Naive thymus-derived CD4-positive, alpha-beta T cell (primary cell): ENCODE results near the gene NFATC3. TPM values are rescaled to one million over a fixed set of nuclear protein-coding genes. Genes with fewer than 3 reads are reported as not detected.

Experiments
- ATAC-seq: fragments of 150-1000 bp; cut with Tn5 transposase; 2 replicates; pipeline ENCODE4 v1.10.0; 2021; ENCODE audit warnings: mild to moderate bottlenecking, moderate library complexity
- CTCF ChIA-PET: fragments of 350-600 bp; sonication (Branson Sonifier 250); formaldehyde crosslinking; loops from one replicate; lab custom pipeline; 2021; ENCODE audit warnings: antibody characterized with exemption; lab: Charles Lee
- POLR2A ChIA-PET: fragments of 350-600 bp; sonication (Branson Sonifier 250); formaldehyde crosslinking; loops from one replicate; lab custom pipeline; 2021; ENCODE audit warnings: antibody characterized with exemption, inconsistent platforms; lab: Charles Lee
- DNase-seq, 9 donors: peaks; one replicate each; pipeline versions ENCODE4 v3.0.0 to v3.0.0-alpha.2; 2020 to 2022; ENCODE audit warnings: mixed read lengths in 1 of 9
- H3K27ac ChIP-seq: one replicate; pipeline ENCODE4 v1.7.0; 2013; ENCODE audit warnings: mild to moderate bottlenecking, low read depth, low read length, moderate library complexity
- H3K27me3 ChIP-seq, 2 donors: one replicate each; pipeline ENCODE4 v1.7.0; 2013; ENCODE audit warnings: low read length in 2 of 2, mild to moderate bottlenecking in 2 of 2, moderate library complexity in 2 of 2; ENCODE audit not compliant: control insufficient read depth in 2 of 2, insufficient read depth in 2 of 2
- H3K36me3 ChIP-seq, 3 experiments: 1 replicate in 2 of 3; 2 replicates in 1 of 3; pipeline ENCODE4 v1.7.0; 2013; ENCODE audit warnings: low read length in 3 of 3, mild to moderate bottlenecking in 3 of 3, moderate library complexity in 1 of 3; ENCODE audit not compliant: insufficient read depth in 3 of 3, control insufficient read depth in 2 of 3
- H3K4me1 ChIP-seq, 2 donors: one replicate each; pipeline ENCODE4 v1.7.0; 2013; ENCODE audit warnings: low read length in 2 of 2, mild to moderate bottlenecking in 2 of 2, moderate library complexity in 1 of 2; ENCODE audit not compliant: control insufficient read depth in 2 of 2, insufficient read depth in 2 of 2
- H3K4me3 ChIP-seq: 2 replicates; pipeline ENCODE4 v1.7.0; 2013; ENCODE audit warnings: mild to moderate bottlenecking, low read length
- H3K9me3 ChIP-seq, 3 experiments: 1 replicate in 2 of 3; 2 replicates in 1 of 3; pipeline ENCODE4 v1.7.0; 2013; ENCODE audit warnings: low read length in 3 of 3; ENCODE audit not compliant: control insufficient read depth in 2 of 3
- H3K27ac Mint-ChIP-seq, 9 donors: one replicate each; pipeline ENCODE4 v1.8.0; 2020 to 2022; ENCODE audit warnings: mixed read lengths in 9 of 9, mild to moderate bottlenecking in 8 of 9, moderate library complexity in 5 of 9, inconsistent platforms in 2 of 9
- H3K27me3 Mint-ChIP-seq, 5 donors: one replicate each; pipeline ENCODE4 v1.8.0; 2021 to 2022; ENCODE audit warnings: mixed read lengths in 5 of 5, mild to moderate bottlenecking in 1 of 5
- H3K36me3 Mint-ChIP-seq, 5 donors: one replicate each; pipeline ENCODE4 v1.8.0; 2020 to 2022; ENCODE audit warnings: mixed read lengths in 5 of 5, mild to moderate bottlenecking in 3 of 5, inconsistent platforms in 1 of 5
- H3K4me1 Mint-ChIP-seq, 7 donors: one replicate each; pipeline ENCODE4 v1.8.0; 2020 to 2022; ENCODE audit warnings: mixed read lengths in 7 of 7, mild to moderate bottlenecking in 3 of 7, inconsistent platforms in 1 of 7
- H3K4me3 Mint-ChIP-seq, 10 donors: one replicate each; pipeline ENCODE4 v1.8.0; 2020 to 2022; ENCODE audit warnings: mild to moderate bottlenecking in 10 of 10, mixed read lengths in 10 of 10, moderate library complexity in 6 of 10, inconsistent platforms in 2 of 10
- H3K9me3 Mint-ChIP-seq, 11 donors: one replicate each; pipeline ENCODE4 v1.8.0; 2020 to 2022; ENCODE audit warnings: mixed read lengths in 11 of 11, mild to moderate bottlenecking in 4 of 11, inconsistent platforms in 1 of 11, moderate library complexity in 1 of 11
- intact Hi-C, 2 donors: fragments of 100-400 bp; cut with micrococcal nuclease; formaldehyde crosslinking; loops; one replicate each; pipeline ENCODE4 v1.15.1; 2023
- polyA plus RNA-seq, 2 donors: library from polyadenylated mRNA; unstranded; fragments of 300-500 nt; fragmentation: Illumina TruSeq; gene quantifications; one replicate each; pipeline ENCODE4 v1.2.3, GENCODE V29; 2021
- total RNA-seq, 6 experiments: library from RNA in 5 of 6; stranded (reverse) in 5 of 6; gene quantifications; 1 replicate in 5 of 6; 2 replicates in 1 of 6; pipeline ENCODE4 v1.2.3 and lab custom pipeline; 2021 to 2026

The NFATC3 gene
- total and polyA plus RNA-seq, 7 experiments from 2014 or later = 75.8 to 151 (median 121) TPM

DNA sequence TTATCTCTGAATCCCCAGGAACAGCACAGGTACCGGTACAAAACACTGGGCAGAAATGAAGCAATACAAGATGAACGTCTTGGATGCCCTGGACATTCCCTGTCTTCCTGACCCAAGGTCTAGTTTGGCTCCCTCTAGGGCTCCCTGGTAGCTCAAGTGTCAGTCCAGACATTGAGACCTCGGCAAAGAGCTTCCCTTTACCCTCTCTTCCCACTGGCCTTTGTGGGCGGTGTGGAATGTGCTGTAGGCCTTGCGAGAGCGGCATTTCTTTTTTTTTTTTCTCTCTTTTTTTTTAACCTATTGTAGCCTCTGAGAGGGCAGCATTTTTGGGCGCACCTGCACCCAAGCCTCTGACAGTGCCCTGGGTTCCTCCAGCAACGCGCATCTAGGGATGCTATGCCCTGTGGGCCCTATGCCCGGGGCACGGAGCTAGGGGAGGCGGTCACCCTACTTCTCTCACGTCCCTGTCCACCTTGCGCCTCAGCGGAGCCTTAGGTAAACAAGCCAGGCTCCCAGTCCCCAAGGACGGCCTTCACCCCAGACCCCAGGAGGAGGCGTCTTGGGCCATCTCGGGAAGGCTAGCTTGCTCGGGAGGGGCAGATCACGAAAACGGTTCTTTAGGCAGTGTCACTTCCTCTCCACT lies 1.2 kb upstream of the NFATC3 start:
- ChIA-PET CTCF (interaction anchor here (0.5 to 6.8 kb wide), 10 partner anchors 9 to 1063 kb away, joined by 3 to 57 read pairs (median 6); no protein-coding TSS in a partner anchor), POLR2A (interaction anchor here (0.5 to 12.7 kb wide), 23 partner anchors 9 to 602 kb away, joined by 3 to 300 read pairs (median 5); partner anchors contain the start of genes ATP6V0D1, DDX28, DPEP2 and DUS2)
- Mint-ChIP-seq H3K4me1 (peaks cover 56 to 79% (median 70%) of the 10 kb centered on the region in 7 donors), H3K36me3 (peaks cover 0 to 21% (median 0%) of the 10 kb centered on the region in 5 donors), H3K27ac (peak overlapping the region; percentile 64 to 95 (median 92)), H3K9me3 (no peaks in the 10 kb centered on the region), H3K27me3 (no peaks in the 10 kb centered on the region), H3K4me3 (peak overlapping the region; percentile 82 to 97 (median 91))
- peak overlapping the region; percentile 85 for H3K27ac ChIP-seq
- H3K9me3 ChIP-seq = no peaks in the 10 kb centered on the region
- ATAC-seq (no peak), DNase-seq (no peak)
- peaks cover 63 to 67% of the 10 kb centered on the region in 2 donors for H3K4me1 ChIP-seq
- intact Hi-C loops = loop anchor here (1.0 to 10.0 kb wide), 9 partner anchors 13 to 1251 kb away; partner anchors contain the start of genes COG8 (in 1 of the 2), CTCF (in 1 of the 2), DDX28 (in 1 of the 2) and DUS2 (in 1 of the 2)
- H3K36me3 ChIP-seq = peaks cover 0 to 4% (median 0%) of the 10 kb centered on the region in 3 experiments
- H3K27me3 ChIP-seq = no peaks in the 10 kb centered on the region
- peak overlapping the region; percentile 82 for H3K4me3 ChIP-seq

DNA sequence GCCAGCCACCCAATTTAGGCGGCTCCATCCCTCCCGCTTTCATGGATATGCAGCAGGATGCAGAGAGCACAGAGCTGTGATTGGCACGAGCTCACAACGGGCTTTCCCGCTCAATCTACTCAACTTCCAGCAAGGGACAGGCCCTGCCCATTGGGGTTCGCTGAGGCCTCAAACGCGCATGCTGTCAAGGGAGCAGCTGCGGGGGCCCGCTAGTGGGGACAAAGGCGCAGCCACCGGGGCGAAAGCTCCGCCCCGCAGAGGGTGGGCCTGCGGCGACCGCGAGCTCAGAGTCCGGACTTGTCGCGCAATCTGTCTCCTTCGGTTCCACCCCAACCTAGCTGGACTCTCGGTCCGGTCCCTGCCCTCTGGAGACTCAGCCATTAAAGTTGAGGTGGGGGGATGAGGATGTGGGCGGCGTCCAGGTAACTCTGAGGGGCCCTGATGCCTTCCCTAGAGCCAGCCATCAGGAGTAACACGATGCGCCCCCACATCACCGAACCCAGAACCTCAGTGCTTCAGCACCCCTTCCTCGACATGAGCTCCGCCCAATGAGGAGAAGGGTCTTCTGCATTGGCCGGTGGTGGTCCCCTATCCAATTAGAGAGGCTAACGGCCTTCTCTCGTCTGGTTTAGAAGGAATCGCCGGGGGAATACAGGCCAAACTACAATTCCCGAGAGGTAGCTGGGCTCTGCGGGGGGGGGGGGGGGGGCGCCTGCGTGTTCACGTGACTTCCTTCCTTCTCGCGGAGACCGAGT lies 489 bp upstream of the NFATC3 start:
- ChIA-PET POLR2A (interaction anchor here (0.5 to 12.7 kb wide), 35 partner anchors 9 to 1802 kb away, joined by 3 to 300 read pairs (median 4); partner anchors contain the start of genes ATP6V0D1, DDX28, DPEP2 and DUS2), CTCF (interaction anchor here (0.5 to 6.8 kb wide), 15 partner anchors 9 to 1062 kb away, joined by 3 to 57 read pairs (median 4); partner anchors contain the start of gene DPEP2)
- no peaks in the 10 kb centered on the region for H3K9me3 ChIP-seq
- intact Hi-C loops = loop anchor here (1.0 to 10.0 kb wide), 21 partner anchors 10 to 1250 kb away; partner anchors contain the start of genes CTCF (in 2 of the 2), RANBP10 (in 2 of the 2), SLC7A6OS (in 2 of the 2) and THAP11 (in 2 of the 2)
- peaks cover 0 to 4% (median 0%) of the 10 kb centered on the region in 3 experiments for H3K36me3 ChIP-seq
- Mint-ChIP-seq H3K4me1 (peaks cover 55 to 79% (median 70%) of the 10 kb centered on the region in 7 donors), H3K27me3 (no peaks in the 10 kb centered on the region), H3K36me3 (peaks cover 0 to 22% (median 0%) of the 10 kb centered on the region in 5 donors), H3K4me3 (peak overlapping the region; percentile 82 to 97 (median 91)), H3K9me3 (no peaks in the 10 kb centered on the region), H3K27ac (peak overlapping the region; percentile 64 to 95 (median 92))
- H3K27ac ChIP-seq = peak overlapping the region; percentile 85
- peaks cover 63 to 66% of the 10 kb centered on the region in 2 donors for H3K4me1 ChIP-seq
- DNase-seq = peak; percentile 71 to 90 (median 77)
- H3K27me3 ChIP-seq = no peaks in the 10 kb centered on the region
- H3K4me3 ChIP-seq = peak overlapping the region; percentile 82
- ATAC-seq = peak; percentile 66

DNA sequence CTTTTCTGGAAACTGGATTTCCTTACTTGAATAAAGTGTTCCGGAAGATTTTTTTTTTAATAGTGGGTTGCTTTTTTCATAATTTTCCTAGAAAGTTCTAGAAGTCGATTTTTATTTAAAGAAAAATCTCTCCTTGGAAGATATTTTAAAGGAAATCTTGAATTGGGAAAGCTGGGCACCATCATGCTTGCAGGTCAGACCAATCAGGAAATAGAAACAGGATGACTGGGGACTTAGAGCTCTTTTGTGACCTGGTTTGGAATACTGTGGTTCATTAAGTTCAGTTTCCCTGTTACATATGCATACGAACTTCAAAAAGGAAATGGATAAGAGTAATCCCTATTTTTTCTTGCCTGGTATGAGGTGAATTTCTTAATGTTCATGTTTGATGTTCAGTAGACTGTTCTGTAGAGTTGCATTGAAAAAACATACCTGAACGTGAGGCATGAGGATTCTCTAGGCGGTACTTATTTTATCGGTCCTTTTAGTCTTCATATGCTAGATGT lies 1.2 kb downstream of the NFATC3 start:
- no peaks in the 10 kb centered on the region for H3K27me3 Mint-ChIP-seq
- peaks cover 63 to 79% (median 73%) of the 10 kb centered on the region in 7 donors for H3K4me1 Mint-ChIP-seq
- Histone ChIP-seq H3K9me3 (no peaks in the 10 kb centered on the region), H3K4me1 (peaks cover 63 to 68% of the 10 kb centered on the region in 2 donors), H3K27me3 (no peaks in the 10 kb centered on the region), H3K4me3 (peak overlapping the region; percentile 88), H3K36me3 (peaks cover 0 to 4% (median 0%) of the 10 kb centered on the region in 3 experiments), H3K27ac (peak overlapping the region; percentile 82)
- H3K9me3 Mint-ChIP-seq = no peaks in the 10 kb centered on the region
- POLR2A ChIA-PET = interaction anchor here (0.6 to 12.7 kb wide), 8 partner anchors 7 to 153 kb away, joined by 3 to 300 read pairs (median 6); partner anchors contain the start of gene DPEP2
- peak overlapping the region; percentile 71 to 97 (median 85) for H3K27ac Mint-ChIP-seq
- peak overlapping the region; percentile 82 to 97 (median 92) for H3K4me3 Mint-ChIP-seq
- peaks cover 0 to 19% (median 0%) of the 10 kb centered on the region in 5 donors for H3K36me3 Mint-ChIP-seq
- intact Hi-C loops = loop anchor here (5.0 to 10.0 kb wide), 4 partner anchors 244 to 1248 kb away; partner anchors contain the start of genes COG8 (in 1 of the 2), CTCF (in 1 of the 2), NIP7 (in 1 of the 2) and PDF (in 1 of the 2)
- DNase-seq (no peak), ATAC-seq (no peak)
- CTCF ChIA-PET = no interaction called here

DNA sequence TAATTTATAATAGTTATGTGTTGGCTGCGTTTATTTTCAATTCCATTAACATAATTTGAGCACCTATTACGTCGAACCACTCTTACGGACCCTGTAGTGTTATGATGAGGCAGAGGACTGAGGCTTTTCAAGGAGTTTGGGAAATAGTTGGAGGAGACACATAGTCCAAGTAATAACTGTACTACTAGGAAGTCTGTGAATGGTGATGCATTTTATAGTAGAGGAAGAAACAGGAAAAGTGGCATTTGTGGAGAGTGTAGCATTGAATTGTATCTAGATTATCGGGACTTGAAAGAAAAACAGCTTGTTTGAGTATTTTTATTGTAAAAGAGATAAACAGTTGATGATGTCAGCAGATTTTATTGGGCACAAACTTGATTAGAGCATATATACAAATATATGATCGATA lies 1.7 kb downstream of the NFATC3 start:
- Mint-ChIP-seq H3K4me3 (peak overlapping the region; percentile 82 to 97 (median 92)), H3K4me1 (peaks cover 63 to 79% (median 73%) of the 10 kb centered on the region in 7 donors), H3K36me3 (peaks cover 0 to 16% (median 0%) of the 10 kb centered on the region in 5 donors), H3K9me3 (no peaks in the 10 kb centered on the region), H3K27ac (peak overlapping the region; percentile 71 to 97 (median 85)), H3K27me3 (no peaks in the 10 kb centered on the region)
- DNase-seq (no peak), ATAC-seq (no peak)
- no peaks in the 10 kb centered on the region for H3K27me3 ChIP-seq
- peak overlapping the region; percentile 82 for H3K27ac ChIP-seq
- H3K4me3 ChIP-seq = peak overlapping the region; percentile 88
- ChIA-PET CTCF (interaction anchor here (0.6 to 0.7 kb wide), 3 partner anchors 52 to 423 kb away, joined by 3 to 4 read pairs (median 3); no protein-coding TSS in a partner anchor), POLR2A (interaction anchor here (0.7 to 12.7 kb wide), 5 partner anchors 10 to 198 kb away, joined by 3 to 300 read pairs (median 7); partner anchors contain the start of gene DPEP2)
- H3K36me3 ChIP-seq = peaks cover 0 to 4% (median 0%) of the 10 kb centered on the region in 3 experiments
- peaks cover 63 to 68% of the 10 kb centered on the region in 2 donors for H3K4me1 ChIP-seq
- no peaks in the 10 kb centered on the region for H3K9me3 ChIP-seq
- intact Hi-C loops = loop anchor here (5.0 to 10.0 kb wide), 4 partner anchors 245 to 1248 kb away; partner anchors contain the start of genes COG8 (in 1 of the 2), CTCF (in 1 of the 2), NIP7 (in 1 of the 2) and PDF (in 1 of the 2)

- H3K4me1 Mint-ChIP-seq = peaks cover 59 to 76% (median 70%) of the 10 kb centered on the region in 7 donors
- H3K27me3 Mint-ChIP-seq = no peaks in the 10 kb centered on the region
- H3K27me3 ChIP-seq = no peaks in the 10 kb centered on the region
- intact Hi-C loops = loop anchor here (5.0 to 10.0 kb wide), 4 partner anchors 245 to 1247 kb away; partner anchors contain the start of genes COG8 (in 1 of the 2), CTCF (in 1 of the 2), NIP7 (in 1 of the 2) and PDF (in 1 of the 2)
- peaks cover 0 to 4% (median 0%) of the 10 kb centered on the region in 3 experiments for H3K36me3 ChIP-seq
- ATAC-seq (no peak), DNase-seq (no peak)
- no peaks in the 10 kb centered on the region for H3K9me3 ChIP-seq
- peak overlapping the region; percentile 82 for H3K27ac ChIP-seq
- peaks cover 62 to 65% of the 10 kb centered on the region in 2 donors for H3K4me1 ChIP-seq
- CTCF ChIA-PET = interaction anchor here (0.6 to 1.5 kb wide), 6 partner anchors 10 to 175 kb away, joined by 3 to 5 read pairs (median 3); no protein-coding TSS in a partner anchor
- peak overlapping the region; percentile 69 to 96 (median 88) for H3K4me3 Mint-ChIP-seq
- peaks cover 0 to 16% (median 0%) of the 10 kb centered on the region in 5 donors for H3K36me3 Mint-ChIP-seq
- H3K27ac Mint-ChIP-seq = peak overlapping the region in 8 of 9 donors; percentile 13 to 85 (median 73)
- H3K9me3 Mint-ChIP-seq = no peaks in the 10 kb centered on the region
- POLR2A ChIA-PET = interaction anchor here (0.7 to 12.7 kb wide), 4 partner anchors 19 to 197 kb away, joined by 3 to 300 read pairs (median 6); no protein-coding TSS in a partner anchor
- H3K4me3 ChIP-seq = peak overlapping the region; percentile 42
Measured at GRCh38 chr16:68087688-68088087, 2.5 kb downstream of the NFATC3 start.
